SJCRH30 (cell line): Measurements from ENCODE around the gene PDZD2. TPM values are rescaled to one million over a fixed set of nuclear protein-coding genes. Genes with fewer than 3 reads are reported as not detected.
"Not testable (repeated sequence)": the region's sequence is repeated elsewhere in the genome, so short reads cannot be mapped to it uniquely, and the experiment has no call there.

Experiments
- DNase-seq, 2 experiments: peaks; one replicate each; pipeline ENCODE4 v3.0.0-alpha.2; 2015 to 2020
- H3K27ac ChIP-seq: fragments of 250-450 bp; sonication (Bioruptor Pico); 2 replicates; pipeline ENCODE4 v1.5.1; 2020; ENCODE audit warnings: mild to moderate bottlenecking, moderate library complexity
- H3K27me3 ChIP-seq: fragments of 250-450 bp; sonication (Bioruptor Pico); 2 replicates; pipeline ENCODE4 v1.5.1; 2020; ENCODE audit warnings: mild to moderate bottlenecking, moderate library complexity
- H3K36me3 ChIP-seq: fragments of 250-450 bp; sonication (Bioruptor Pico); 2 replicates; pipeline ENCODE4 v1.5.1; 2020; ENCODE audit warnings: mild to moderate bottlenecking, moderate library complexity
- H3K4me1 ChIP-seq: fragments of 250-450 bp; sonication (Bioruptor Pico); 2 replicates; pipeline ENCODE4 v1.5.1; 2020; ENCODE audit warnings: mild to moderate bottlenecking, moderate library complexity
- H3K4me3 ChIP-seq: fragments of 250-450 bp; sonication (Bioruptor Pico); 2 replicates; pipeline ENCODE4 v1.5.1; 2020; ENCODE audit warnings: mild to moderate bottlenecking, moderate library complexity
- H3K9me3 ChIP-seq: fragments of 250-450 bp; sonication (Bioruptor Pico); replicated peaks from 2 replicates; pipeline ENCODE4 v1.5.1; 2020; ENCODE audit warnings: mild to moderate bottlenecking, moderate library complexity
- total RNA-seq: library from RNA; depleted of rRNA; stranded (reverse); fragments of >200 nt; shearing (Covaris generic); gene quantifications from 2 replicates; pipeline ENCODE4 v1.2.3, GENCODE V29; 2014

The PDZD2 gene
- total RNA-seq, 1 experiment from 2014 or later = 0.47 TPM

DNA sequence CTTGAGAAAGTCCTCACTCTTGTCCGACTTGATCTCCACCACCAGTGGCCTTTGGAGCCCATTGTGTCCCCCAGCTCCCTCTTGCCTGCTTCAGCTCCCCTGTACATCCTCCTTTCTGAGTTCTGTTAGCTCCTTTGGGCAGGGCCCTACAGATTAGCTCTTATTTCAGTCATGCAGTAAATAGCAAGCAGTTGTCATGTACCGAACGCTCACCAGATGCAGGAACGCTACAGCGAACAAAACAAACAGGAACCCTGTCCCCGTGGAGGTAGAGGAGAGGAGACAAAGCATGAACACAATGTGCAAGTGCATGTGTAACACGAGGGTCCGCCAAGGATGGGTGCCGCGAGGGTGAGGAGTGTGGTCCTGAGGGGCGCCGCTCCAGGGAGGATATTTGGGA, 111.3 kb downstream of the PDZD2 start:
- H3K4me1 ChIP-seq = no peaks in the 10 kb centered on the region
- H3K9me3 ChIP-seq = no peaks in the 10 kb centered on the region
- H3K27ac ChIP-seq = no peak overlapping the region
- DNase-seq = no peak
- peaks cover 5% of the 10 kb centered on the region; the same call in 1 of the 2 replicates for H3K27me3 ChIP-seq
- no peaks in the 10 kb centered on the region for H3K36me3 ChIP-seq
- H3K4me3 ChIP-seq = no peak overlapping the region

DNA sequence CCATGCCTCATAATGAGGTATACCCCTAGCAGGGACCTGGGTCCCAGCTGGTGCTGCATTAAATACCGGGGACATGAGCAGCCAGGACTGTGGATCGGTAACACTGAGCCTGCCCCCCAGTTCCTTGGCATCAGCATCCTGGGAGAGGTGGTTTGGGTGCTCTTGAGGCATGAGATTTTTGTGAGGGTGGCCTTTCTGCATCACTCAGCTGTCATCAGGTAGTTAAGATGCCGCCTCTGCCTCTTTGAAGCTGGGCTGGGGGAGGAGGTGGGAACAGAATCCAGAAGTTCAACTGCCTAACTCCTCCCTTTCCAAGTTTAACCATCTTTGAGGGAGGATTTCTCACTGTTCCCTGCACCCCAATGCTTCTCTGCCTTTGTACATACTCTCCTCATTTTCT, 112.7 kb downstream of the PDZD2 start:
- peaks cover 13% of the 10 kb centered on the region; the same call in 1 of the 2 replicates for H3K27me3 ChIP-seq
- no peak overlapping the region for H3K4me3 ChIP-seq

DNA sequence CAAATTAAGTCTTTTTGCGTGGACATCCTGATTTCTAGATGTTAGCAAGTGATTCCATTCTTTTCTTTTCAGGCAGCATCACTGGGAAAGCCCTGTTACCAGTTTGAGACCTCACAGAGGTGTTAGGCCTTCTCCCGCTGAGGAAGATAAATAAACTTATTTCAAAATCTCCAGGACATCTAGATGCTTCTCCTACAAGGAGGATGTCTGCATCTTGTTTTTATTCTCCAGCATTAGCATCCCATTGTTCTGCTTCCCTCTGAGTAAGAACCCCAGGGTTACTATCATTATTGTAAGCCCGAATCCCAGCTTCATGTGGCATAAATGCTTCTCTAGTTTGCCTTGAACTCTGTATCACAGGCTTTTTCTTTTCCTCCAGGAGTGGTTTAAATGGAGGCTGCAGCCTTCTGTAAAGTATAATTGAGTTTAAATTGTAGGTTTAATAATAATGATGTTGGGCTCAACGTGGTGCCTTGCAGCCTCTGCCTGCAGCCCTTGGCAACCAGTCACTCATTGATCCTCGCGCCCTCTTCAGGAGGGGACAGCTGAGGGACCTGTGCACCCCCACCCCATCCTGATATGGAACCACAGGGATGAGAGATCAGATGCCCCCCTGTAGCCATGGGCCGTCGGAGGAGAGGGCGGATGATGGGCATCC, 114.9 kb downstream of the PDZD2 start:
- Histone ChIP-seq H3K9me3 (no peaks in the 10 kb centered on the region), H3K4me1 (no peaks in the 10 kb centered on the region), H3K36me3 (no peaks in the 10 kb centered on the region), H3K4me3 (no peak overlapping the region), H3K27me3 (peaks cover 17% of the 10 kb centered on the region; the same call in 1 of the 2 replicates), H3K27ac (no peak overlapping the region)
- DNase-seq = no peak

More for the DNA sequence above, 112.7 kb downstream of the PDZD2 start:
- no peak for DNase-seq
- no peak overlapping the region for H3K27ac ChIP-seq
- no peaks in the 10 kb centered on the region for H3K36me3 ChIP-seq
- H3K9me3 ChIP-seq = no peaks in the 10 kb centered on the region
- no peaks in the 10 kb centered on the region for H3K4me1 ChIP-seq

DNA sequence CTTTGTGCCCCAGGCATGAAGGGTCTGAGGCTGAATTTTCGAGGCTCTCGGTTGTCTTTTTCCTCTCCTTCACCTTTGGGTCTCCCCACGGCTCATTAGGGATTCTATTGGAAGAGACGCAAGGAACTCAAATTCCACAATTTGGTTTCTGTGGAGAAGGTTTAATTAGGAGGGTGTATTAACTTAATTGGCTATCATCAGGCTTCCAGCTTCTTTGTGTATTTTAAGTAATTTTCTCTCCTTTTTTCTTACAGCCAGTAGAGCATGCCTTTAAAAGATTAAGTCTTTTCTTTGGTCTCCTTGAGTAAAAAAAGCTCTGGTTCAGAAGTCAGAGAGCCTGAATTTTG, 115.4 kb downstream of the PDZD2 start:
- no peaks in the 10 kb centered on the region for H3K9me3 ChIP-seq
- H3K27me3 ChIP-seq = peaks cover 17% of the 10 kb centered on the region; the same call in 1 of the 2 replicates
- no peaks in the 10 kb centered on the region for H3K4me1 ChIP-seq
- no peak for DNase-seq
- no peak overlapping the region for H3K4me3 ChIP-seq
- H3K36me3 ChIP-seq = no peaks in the 10 kb centered on the region
- no peak overlapping the region for H3K27ac ChIP-seq

DNA sequence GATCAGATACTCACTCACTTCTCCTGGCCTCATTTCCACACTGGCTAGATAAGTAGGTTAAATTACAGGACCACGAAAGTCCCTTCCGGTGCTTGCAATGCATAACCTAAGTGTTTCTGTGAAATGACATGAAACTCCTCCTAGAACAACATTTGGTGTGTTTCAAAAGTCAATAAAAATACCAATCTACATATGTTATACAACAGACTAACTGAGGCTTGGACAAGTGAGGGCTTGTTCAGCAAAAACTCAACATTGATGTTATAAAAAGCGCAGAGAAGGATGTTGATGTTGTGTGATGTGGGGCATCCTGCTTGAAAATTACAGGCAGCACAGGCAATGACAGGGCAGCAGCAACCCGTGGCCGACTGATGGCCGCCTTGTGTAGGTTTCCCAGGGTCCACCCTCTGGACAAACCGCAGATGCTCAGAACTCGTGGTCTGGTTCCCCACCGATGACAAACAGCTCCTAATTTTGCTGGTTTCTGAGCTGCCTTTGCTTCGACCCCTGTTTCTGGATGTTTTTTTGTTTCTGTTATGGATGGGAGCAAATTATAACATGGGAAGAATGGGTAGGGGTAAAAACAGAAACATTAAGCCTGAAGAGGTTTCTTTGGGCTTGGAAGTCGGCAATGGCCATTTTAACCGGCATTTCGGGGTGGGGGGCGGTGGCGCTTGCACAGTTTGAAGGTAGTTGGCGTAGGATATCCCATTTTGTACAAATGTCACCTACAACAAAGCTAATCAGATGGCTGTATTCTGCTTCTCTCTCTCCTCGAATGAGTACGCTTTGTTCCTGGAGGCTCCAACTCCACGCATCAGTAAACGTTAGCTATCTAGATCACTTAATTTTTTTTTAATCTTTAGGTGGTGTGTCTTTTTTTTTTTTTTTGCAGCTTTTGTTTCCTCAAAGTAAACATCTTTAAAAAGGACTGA, 116.1 kb downstream of the PDZD2 start:
- H3K27ac ChIP-seq = no peak overlapping the region

DNA sequence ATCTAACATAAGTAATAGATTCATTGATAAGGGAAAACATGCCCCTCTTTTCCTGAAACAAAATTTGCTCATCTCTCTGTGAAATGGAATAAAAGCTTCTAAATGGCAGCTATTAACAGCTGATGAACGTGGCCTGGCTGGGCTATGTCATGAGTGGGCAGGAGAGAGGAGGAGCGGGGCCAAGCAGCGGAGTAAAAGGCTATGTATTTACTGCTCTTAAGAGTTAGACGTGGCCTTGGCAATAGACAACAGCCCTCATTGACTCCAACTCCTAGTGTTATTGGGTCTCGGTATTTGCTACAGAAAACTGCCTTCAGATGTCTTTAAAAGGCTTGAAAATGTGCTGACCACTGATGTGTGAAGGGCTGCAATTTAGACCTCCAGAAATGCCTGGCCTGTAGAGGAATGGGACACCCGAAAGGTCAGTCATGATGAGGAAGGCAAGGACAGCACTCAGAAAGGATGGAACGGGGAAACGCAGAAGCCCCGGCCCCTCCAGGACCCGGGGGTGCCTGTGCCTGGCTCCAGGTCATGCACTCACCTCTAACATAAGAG, 116.8 kb downstream of the PDZD2 start:
- no peak overlapping the region for H3K4me3 ChIP-seq

More for the DNA sequence above, 116.1 kb downstream of the PDZD2 start:
- H3K4me3 ChIP-seq = no peak overlapping the region
- no peaks in the 10 kb centered on the region for H3K36me3 ChIP-seq
- DNase-seq = no peak
- no peaks in the 10 kb centered on the region for H3K4me1 ChIP-seq
- H3K9me3 ChIP-seq = no peaks in the 10 kb centered on the region
- peaks cover 18% of the 10 kb centered on the region; the same call in 1 of the 2 replicates for H3K27me3 ChIP-seq

DNA sequence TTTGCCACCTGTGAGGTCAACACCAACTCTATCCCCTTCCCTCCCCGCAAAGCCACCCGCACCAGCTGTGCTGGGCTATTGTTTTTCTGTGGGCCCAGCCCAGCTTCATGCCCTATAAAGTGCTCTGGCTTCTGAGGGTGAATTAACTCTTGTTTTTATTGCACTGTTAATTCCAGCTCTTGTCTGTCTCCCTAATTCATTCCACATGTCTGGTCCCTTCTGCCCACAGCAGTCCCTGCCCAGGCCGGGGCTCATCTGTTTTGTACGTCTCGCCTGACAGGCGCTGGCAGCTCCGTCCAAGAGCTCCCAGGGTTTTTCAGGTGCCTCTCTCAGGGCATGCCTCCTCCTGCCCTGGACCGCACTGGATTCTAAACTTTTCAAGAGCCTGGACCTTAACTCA, 118.9 kb downstream of the PDZD2 start:
- no peaks in the 10 kb centered on the region for H3K4me1 ChIP-seq
- H3K4me3 ChIP-seq = no peak overlapping the region
- H3K9me3 ChIP-seq = no peaks in the 10 kb centered on the region
- peaks cover 22% of the 10 kb centered on the region; the same call in 1 of the 2 replicates for H3K27me3 ChIP-seq
- no peak for DNase-seq
- no peaks in the 10 kb centered on the region for H3K36me3 ChIP-seq
- no peak overlapping the region for H3K27ac ChIP-seq

More for the DNA sequence above, 116.8 kb downstream of the PDZD2 start:
- Histone ChIP-seq H3K27me3 (peaks cover 22% of the 10 kb centered on the region; the same call in 1 of the 2 replicates), H3K9me3 (no peaks in the 10 kb centered on the region), H3K27ac (no peak overlapping the region), H3K36me3 (no peaks in the 10 kb centered on the region), H3K4me1 (no peaks in the 10 kb centered on the region)
- no peak for DNase-seq

DNA sequence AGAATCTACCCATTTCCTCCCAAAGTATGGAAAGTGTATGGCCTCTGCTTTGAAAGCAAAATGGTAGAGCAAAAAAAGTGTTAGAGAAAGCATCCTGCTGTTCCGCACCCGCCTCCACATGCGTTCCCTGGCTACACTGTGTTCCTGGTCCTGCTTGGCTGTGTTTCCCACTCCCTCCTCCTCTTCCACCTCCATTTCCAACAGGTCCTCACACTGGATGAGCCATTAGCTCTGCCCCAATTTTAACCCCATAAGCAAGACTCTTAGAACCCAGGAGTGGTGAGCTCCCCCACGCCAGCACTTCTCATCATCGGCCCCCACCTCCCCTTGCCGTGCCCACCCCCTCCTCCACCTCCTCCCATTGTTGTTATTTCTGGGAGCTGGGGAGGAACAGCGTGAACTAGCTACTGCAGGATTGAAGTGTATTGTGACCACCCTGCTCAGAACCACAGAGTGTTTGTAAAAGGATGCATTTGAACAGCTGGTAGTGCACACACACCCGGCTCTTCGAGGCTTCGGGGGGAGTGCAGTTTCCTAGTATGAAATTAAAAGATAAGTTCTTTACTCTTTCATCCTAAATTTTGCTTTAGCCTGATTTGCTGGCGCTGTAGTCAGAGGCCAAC, 120.0 kb downstream of the PDZD2 start:
- Histone ChIP-seq H3K27ac (no peak overlapping the region), H3K27me3 (peaks cover 22% of the 10 kb centered on the region; the same call in 1 of the 2 replicates), H3K4me1 (no peaks in the 10 kb centered on the region), H3K9me3 (no peaks in the 10 kb centered on the region), H3K4me3 (no peak overlapping the region), H3K36me3 (no peaks in the 10 kb centered on the region)
- no peak for DNase-seq

DNA sequence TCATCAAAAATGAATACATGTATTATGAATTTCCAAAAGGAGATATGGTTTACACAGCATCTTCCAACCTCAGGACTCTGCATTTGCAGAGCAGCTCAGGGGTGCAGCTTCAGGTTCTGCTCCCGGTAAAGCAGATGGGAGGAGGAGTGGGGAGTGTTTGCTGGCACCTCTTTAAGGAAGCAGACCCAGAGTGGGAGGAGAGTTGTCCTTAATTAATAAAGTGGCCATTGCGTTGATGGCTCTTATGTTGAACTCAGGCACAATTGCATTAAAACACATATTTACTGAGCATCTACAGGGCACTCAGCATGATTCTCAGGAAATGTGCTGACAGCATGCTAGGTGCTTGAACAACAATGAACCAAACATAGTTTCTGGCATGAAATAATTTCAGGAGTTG, 121.0 kb downstream of the PDZD2 start:
- no peak overlapping the region for H3K27ac ChIP-seq

DNA sequence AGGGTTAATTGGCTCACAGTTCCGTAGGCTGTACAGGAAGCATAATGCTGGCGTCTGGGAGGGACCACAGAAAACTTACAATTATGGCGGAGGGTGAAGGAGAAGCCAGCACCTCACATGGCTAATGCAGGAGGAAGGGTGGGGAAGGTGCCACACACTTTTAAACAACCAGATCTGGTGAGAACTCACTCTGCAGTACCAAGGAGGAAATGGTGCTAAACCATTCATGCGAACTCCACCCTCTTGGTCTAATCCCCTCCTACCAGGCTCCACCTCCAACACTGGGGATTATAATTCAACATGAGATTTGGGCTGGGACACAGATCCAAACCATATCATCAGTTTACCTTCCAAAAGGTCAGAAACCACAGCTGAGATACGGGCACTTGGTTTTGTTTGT, 122.9 kb downstream of the PDZD2 start:
- Histone ChIP-seq H3K9me3 (no peaks in the 10 kb centered on the region), H3K4me3 (no peak overlapping the region), H3K4me1 (no peaks in the 10 kb centered on the region), H3K36me3 (no peaks in the 10 kb centered on the region), H3K27me3 (peaks cover 12% of the 10 kb centered on the region; the same call in 1 of the 2 replicates), H3K27ac (no peak overlapping the region)
- DNase-seq = no peak

More for the DNA sequence above, 121.0 kb downstream of the PDZD2 start:
- H3K4me1 ChIP-seq = no peaks in the 10 kb centered on the region
- H3K27me3 ChIP-seq = peaks cover 21% of the 10 kb centered on the region; the same call in 1 of the 2 replicates
- no peaks in the 10 kb centered on the region for H3K36me3 ChIP-seq
- no peaks in the 10 kb centered on the region for H3K9me3 ChIP-seq
- DNase-seq = no peak
- H3K4me3 ChIP-seq = no peak overlapping the region

DNA sequence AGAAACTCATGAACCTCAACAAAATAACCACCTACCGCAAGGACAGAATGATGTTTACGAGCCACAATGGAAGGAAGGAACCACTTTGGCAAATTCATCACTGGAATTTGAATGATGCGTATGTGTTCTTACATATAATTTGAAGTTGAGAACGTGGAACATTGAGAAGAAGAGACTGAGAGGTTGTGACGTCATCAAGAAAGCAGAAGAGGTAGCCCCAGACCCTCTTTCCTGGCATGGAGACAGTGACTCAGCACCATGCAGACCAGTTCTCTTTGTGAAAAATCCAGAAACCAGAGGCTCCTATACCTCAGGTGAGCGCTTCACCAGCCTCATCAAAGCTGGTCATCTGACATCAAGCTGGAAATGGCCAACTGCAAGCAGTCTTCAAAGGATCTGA, 124.5 kb downstream of the PDZD2 start:
- Histone ChIP-seq H3K27me3 (peaks cover 11% of the 10 kb centered on the region; the same call in 1 of the 2 replicates), H3K27ac (no peak overlapping the region), H3K4me1 (no peaks in the 10 kb centered on the region), H3K4me3 (no peak overlapping the region), H3K9me3 (no peaks in the 10 kb centered on the region), H3K36me3 (no peaks in the 10 kb centered on the region)
- DNase-seq = no peak

DNA sequence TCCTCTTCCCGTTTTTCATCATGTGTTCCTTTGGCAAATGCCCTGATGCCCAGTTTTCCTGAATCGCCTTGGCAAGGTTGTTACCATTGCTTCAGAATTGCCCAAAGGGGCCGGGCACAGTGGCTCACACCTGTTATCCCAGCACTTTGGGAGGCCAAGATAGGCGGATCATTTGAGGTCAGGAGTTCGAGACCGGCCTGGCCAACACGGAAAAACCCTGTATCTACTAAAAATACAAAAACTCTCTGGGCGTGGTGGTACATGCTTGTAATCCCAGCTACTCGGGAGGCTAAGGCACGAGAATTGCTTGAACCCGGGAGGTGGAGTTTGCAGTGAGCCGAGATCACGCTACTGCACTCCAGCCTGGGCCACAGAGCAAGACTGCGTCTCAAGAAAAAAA, 125.8 kb downstream of the PDZD2 start:
- peaks cover 21% of the 10 kb centered on the region; the same call in 1 of the 2 replicates for H3K27me3 ChIP-seq
- H3K9me3 ChIP-seq, H3K27ac ChIP-seq, H3K4me1 ChIP-seq, DNase-seq, H3K4me3 ChIP-seq, H3K36me3 ChIP-seq: not testable (repeated sequence)

DNA sequence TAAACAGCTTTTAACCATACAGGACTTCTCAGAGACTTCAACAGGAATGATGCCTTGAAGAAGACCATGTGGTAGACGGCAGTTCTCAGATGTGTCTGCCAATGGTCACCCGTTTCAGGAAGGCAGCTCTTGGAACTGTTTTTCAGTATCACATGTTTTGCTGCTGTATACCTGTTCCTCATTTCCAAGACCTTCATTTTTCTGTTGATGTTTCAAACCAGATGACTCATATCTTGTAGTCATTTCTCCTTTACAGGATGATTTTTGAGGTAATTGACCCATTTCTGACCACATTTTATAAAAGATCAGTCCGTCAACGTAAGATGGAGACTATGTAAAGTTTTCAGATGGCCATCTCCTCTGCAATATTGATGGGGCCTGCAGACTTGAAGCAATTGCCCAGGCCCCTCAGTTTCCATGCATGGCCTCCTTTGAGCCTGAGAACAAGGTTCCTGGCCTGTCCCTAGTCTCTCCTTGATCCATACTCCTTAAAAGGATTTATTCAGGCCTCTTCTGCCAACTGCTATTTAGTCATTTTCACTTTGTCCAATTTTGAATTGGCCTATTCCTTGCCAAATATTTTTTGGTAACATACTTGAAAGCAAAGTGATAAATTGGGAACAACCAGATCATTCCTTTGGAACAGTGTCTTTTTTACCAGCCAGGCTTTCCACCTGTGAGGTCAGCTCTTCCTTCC, 128.6 kb downstream of the PDZD2 start:
- Histone ChIP-seq H3K9me3 (no peaks in the 10 kb centered on the region), H3K27me3 (peaks cover 19% of the 10 kb centered on the region; the same call in 1 of the 2 replicates), H3K4me3 (no peak overlapping the region), H3K27ac (no peak overlapping the region), H3K4me1 (no peaks in the 10 kb centered on the region), H3K36me3 (no peaks in the 10 kb centered on the region)
- DNase-seq = no peak

DNA sequence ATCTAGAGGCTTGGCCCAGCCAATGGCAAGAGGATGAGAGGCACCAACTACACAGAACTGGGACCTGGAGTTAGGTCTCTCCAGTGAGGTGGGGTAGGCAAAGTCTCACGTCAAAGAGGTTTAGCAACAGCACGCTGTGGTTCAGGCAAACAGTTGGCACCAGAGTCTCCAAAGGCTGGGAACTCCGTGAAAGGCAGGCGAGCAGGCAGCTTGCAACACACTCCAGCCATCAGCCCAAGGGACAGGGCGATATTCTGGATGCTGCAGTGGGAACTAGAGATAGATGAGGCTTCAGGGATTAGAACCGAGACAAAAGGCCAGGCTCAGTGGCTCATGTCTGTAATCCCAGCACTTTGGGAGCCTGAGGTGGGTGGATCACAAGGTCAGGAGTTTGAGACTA, 129.1 kb downstream of the PDZD2 start:
- H3K4me3 ChIP-seq = no peak overlapping the region
- peaks cover 19% of the 10 kb centered on the region; the same call in 1 of the 2 replicates for H3K27me3 ChIP-seq
- no peak for DNase-seq
- no peaks in the 10 kb centered on the region for H3K4me1 ChIP-seq
- H3K9me3 ChIP-seq = no peaks in the 10 kb centered on the region
- H3K27ac ChIP-seq = no peak overlapping the region
- H3K36me3 ChIP-seq = no peaks in the 10 kb centered on the region
